ENCODE data around the gene TMEM52. TPM values are rescaled to one million over a fixed set of nuclear protein-coding genes. Genes with fewer than 3 reads are reported as not detected.

TMEM52 gene
- total and polyA plus RNA-seq, 2 of the 13 experiments (the other 11 are each of a cell fraction or from before 2014, with no cell fraction given), result 13.2 to 18.7 TPM

- no peak for TF ChIP-seq HNF1A (IDR thresholded peaks at IDR 0.05; ENCODE audit: low read depth)
- TF ChIP-seq HNF1A (CRISPR knock-in tag; IDR thresholded peaks at IDR 0.05; ENCODE audit: borderline replicate concordance), result 0 out of 2 replicates have a peak, but pooled peaks have one; percentile 69
- TF ChIP-seq ZNF703 (CRISPR knock-in tag; IDR thresholded peaks at IDR 0.05; ENCODE audit: borderline replicate concordance), result 0 out of 2 replicates have a peak, but pooled peaks have one; percentile 7
- 0 out of 2 replicates have a peak, but pooled peaks have one; percentile 42 for TF ChIP-seq GATA4 (IDR thresholded peaks at IDR 0.05; ENCODE audit: borderline replicate concordance, low read depth)
- no peak for TF ChIP-seq NONO (IDR thresholded peaks at IDR 0.05)
- TF ChIP-seq NONO (CRISPR knock-in tag; conservative IDR thresholded peaks at IDR 0.05), result peak; percentile 70
- TF ChIP-seq NFYC (CRISPR knock-in tag; IDR thresholded peaks at IDR 0.05), result peak; percentile 43
- TF ChIP-seq MXI1 (IDR thresholded peaks at IDR 0.05; ENCODE audit: borderline replicate concordance, low read depth, low read length), result peak; percentile 82; the same call in 1 of the 3 replicates
- TF ChIP-seq SYNCRIP (IDR thresholded peaks at IDR 0.05; ENCODE audit: insufficient read depth, low read depth, low read length), result no peak
- no peak for TF ChIP-seq IRF1 (CRISPR knock-in tag; IDR thresholded peaks at IDR 0.05; ENCODE audit: low read depth)
- peak; percentile 90; the same call in 1 of the 2 replicates for TF ChIP-seq ZNF576 (CRISPR knock-in tag; IDR thresholded peaks at IDR 0.05)
- no peak; the same call in 1 of the 2 replicates for TF ChIP-seq THAP11 (CRISPR knock-in tag; IDR thresholded peaks at IDR 0.05)
- no peak for TF ChIP-seq RFX5 (IDR thresholded peaks at IDR 0.05; ENCODE audit: low read depth, low read length)
- no peak for TF ChIP-seq ZNF3 (CRISPR knock-in tag; IDR thresholded peaks at IDR 0.05)
- no peak for TF ChIP-seq ATF7 (IDR thresholded peaks at IDR 0.05)
- TF ChIP-seq ATF7 (CRISPR knock-in tag; IDR thresholded peaks at IDR 0.05), result no peak
- TF ChIP-seq ZMYM4 (CRISPR knock-in tag; IDR thresholded peaks at IDR 0.05), result 0 out of 2 replicates have a peak, but pooled peaks have one; percentile 13
- TF ChIP-seq LRRFIP1 (CRISPR knock-in tag; conservative IDR thresholded peaks at IDR 0.05), result no peak
- peak; percentile 58; the same call in 1 of the 2 replicates for TF ChIP-seq CREB1 (IDR thresholded peaks at IDR 0.05)
- no peak; the same call in 1 of the 2 replicates for TF ChIP-seq CREB1 (CRISPR knock-in tag; IDR thresholded peaks at IDR 0.05)
These were observed 401 bp upstream of the TMEM52 start (continued) for GRCh38 chr1:1919304-1920056.
